Measurements from ENCODE around the gene CTU2. TPM values are rescaled to one million over a fixed set of nuclear protein-coding genes. Genes with fewer than 3 reads are reported as not detected.

The CTU2 gene
- total and polyA plus RNA-seq, 2 donors (not counting 1 experiment from before 2014, with no cell fraction given): 18.4 to 23.7 TPM

DNA sequence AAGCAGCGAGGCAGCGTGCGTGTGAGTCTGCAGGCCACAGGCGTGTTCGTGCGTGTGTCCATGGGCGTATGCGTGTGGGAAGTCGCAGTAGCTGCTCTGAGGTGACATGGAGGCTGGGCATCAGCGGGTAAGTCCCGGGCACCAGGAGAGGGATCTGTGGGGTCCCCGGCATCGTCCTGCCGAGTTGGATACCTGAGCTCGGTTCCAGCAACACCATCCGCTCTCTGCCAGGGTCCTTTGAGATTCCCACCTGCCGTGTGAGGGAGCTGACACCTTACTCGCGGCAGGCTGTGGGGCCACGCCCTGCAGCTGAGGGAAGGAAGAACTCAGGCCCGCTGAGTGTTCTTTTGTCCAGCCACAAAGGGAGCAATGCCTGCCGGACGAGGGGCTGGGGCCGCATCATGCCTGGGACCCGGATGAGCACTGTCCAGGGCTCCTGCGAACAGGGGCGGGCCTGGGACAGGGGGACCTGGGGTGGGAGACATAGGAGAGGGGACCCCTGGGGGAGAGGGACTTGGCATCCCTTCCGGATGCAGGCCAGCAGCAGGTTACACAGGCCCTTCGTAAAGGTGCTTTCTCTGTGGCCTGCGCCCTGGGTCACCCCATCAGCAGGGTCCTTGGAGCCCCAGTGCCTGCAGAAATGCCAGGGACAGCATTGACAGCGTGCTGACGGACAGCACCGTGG lies 15.0 kb upstream of the CTU2 start:
- POLR2A ChIA-PET: interaction anchor here (1.4 to 1.7 kb wide), 2 partner anchors 10 kb away, joined by 8 to 9 read pairs; no protein-coding TSS in a partner anchor
- Histone ChIP-seq H2AFZ (ENCODE audit: insufficient read depth, low read depth, low read length, poor library complexity, severe bottlenecking) (no peak overlapping the region), H3K79me2 (ENCODE audit: control insufficient read depth, insufficient read depth, low read length) (peaks cover 2% of the 10 kb centered on the region), H3K27ac (ENCODE audit: low read length in 2 of 2) (no peak overlapping the region), H3K27me3 (replicated peaks in 1 of 4; ENCODE audit: control extremely low read depth in 1 of 4, control insufficient read depth in 3 of 4, insufficient read depth in 4 of 4, low read length in 3 of 4) (no peaks in the 10 kb centered on the region), H3K4me3 (ENCODE audit: control extremely low read depth in 1 of 5, extremely low read depth in 1 of 5, insufficient read depth in 1 of 5, low read depth in 2 of 5, low read length in 4 of 5) (no peak overlapping the region), H3K9ac (ENCODE audit: low read length) (no peak overlapping the region), H3K4me1 (ENCODE audit: control insufficient read depth in 2 of 2, insufficient read depth in 2 of 2, low read length in 2 of 2) (peaks cover 23 to 45% of the 10 kb centered on the region in 2 donors), H3K9me3 (ENCODE audit: control extremely low read depth in 1 of 3, control insufficient read depth in 2 of 3, insufficient read depth in 1 of 3, low read length in 2 of 3) (peaks cover 0 to 4% (median 0%) of the 10 kb centered on the region in 3 donors), H4K20me1 (ENCODE audit: control insufficient read depth, insufficient read depth, low read length, poor library complexity, severe bottlenecking) (peaks cover 13% of the 10 kb centered on the region), H3K4me2 (replicated peaks; ENCODE audit: low read depth, low read length, poor library complexity, severe bottlenecking) (peak overlapping the region; percentile 73), H3K36me3 (replicated peaks in 1 of 2; ENCODE audit: control extremely low read depth in 1 of 2, control insufficient read depth in 1 of 2, extremely low read depth in 1 of 2, insufficient read depth in 2 of 2, low read length in 1 of 2) (peaks cover 0 to 13% of the 10 kb centered on the region in 2 experiments)
- Mint-ChIP-seq H3K4me3 (no peak overlapping the region), H3K27me3 (no peaks in the 10 kb centered on the region), H3K4me1 (peaks cover 27% of the 10 kb centered on the region), H3K9me3 (ENCODE audit: insufficient read depth) (no peaks in the 10 kb centered on the region), H3K27ac (peak overlapping the region; percentile 66)
- intact Hi-C loops (cut with micrococcal nuclease): no loop called here
- TF ChIP-seq CTCF (IDR thresholded peaks at IDR 0.05) (no peak), EZH2 (IDR thresholded peaks at IDR 0.05; ENCODE audit: borderline replicate concordance, insufficient read depth, low read depth, low read length, poor library complexity, severe bottlenecking) (no peak)
- ATAC-seq (ENCODE audit: low read depth) (no peak), DNase-seq (no peak)
- 92% methylated on average over 33 of the region's 33 CpGs for WGBS (ENCODE audit: insufficient coverage)
- CTCF ChIA-PET: interaction anchor here (0.7 to 1.3 kb wide), 2 partner anchors 10 to 46 kb away, joined by 3 to 4 read pairs; no protein-coding TSS in a partner anchor
